ENCODE results near the gene IRF9. TPM values are rescaled to one million over a fixed set of nuclear protein-coding genes. Genes with fewer than 3 reads are reported as not detected.

Gene IRF9
- total and polyA plus RNA-seq, 2 donors from 2014 or later = 88.9 to 141 TPM

- peaks cover 0 to 22% (median 14%) of the 10 kb centered on the region in 3 donors for H3K4me1 ChIP-seq (ENCODE audit: control insufficient read depth in 2 of 3, insufficient read depth in 2 of 3, low read depth in 1 of 3, low read length in 3 of 3)
- H3K27me3 ChIP-seq (ENCODE audit: control insufficient read depth, insufficient read depth, low read length) = no peaks in the 10 kb centered on the region
- H3K36me3 ChIP-seq (ENCODE audit: control insufficient read depth in 2 of 3, insufficient read depth in 3 of 3, low read length in 3 of 3) = no peaks in the 10 kb centered on the region
- DNase-seq (no peak), FAIRE-seq (no peak)
- H3K9ac ChIP-seq (ENCODE audit: low read length in 3 of 3) = peak overlapping the region in 1 of 3 donors; percentile 5
- H3K27ac ChIP-seq (ENCODE audit: low read depth in 2 of 2, low read length in 2 of 2) = peak overlapping the region; percentile 32 to 90
- no peak for TF ChIP-seq CTCF (IDR thresholded peaks at IDR 0.05; ENCODE audit: borderline replicate concordance, extremely low read depth, insufficient read depth)
- H3K4me3 ChIP-seq (ENCODE audit: low read length in 3 of 3) = no peak overlapping the region
- H3K9me3 ChIP-seq (ENCODE audit: control insufficient read depth in 2 of 3, insufficient read depth in 1 of 3, low read length in 3 of 3) = no peaks in the 10 kb centered on the region
- intact Hi-C loops (cut with DNase I) = no loop called here
These were observed 29.5 kb upstream of the IRF9 start for GRCh38 chr14:24131549-24131966.

GRCh38 chr14:24132061-24132685 lies 28.9 kb upstream of the IRF9 start:
- DNase-seq (peak in 4 of 5 donors; percentile 14 to 87 (median 28)), FAIRE-seq (no peak)
- intact Hi-C loops (cut with DNase I) = no loop called here
- H3K9me3 ChIP-seq (ENCODE audit: control insufficient read depth in 2 of 3, insufficient read depth in 1 of 3, low read length in 3 of 3) = no peaks in the 10 kb centered on the region
- TF ChIP-seq CTCF (IDR thresholded peaks at IDR 0.05; ENCODE audit: borderline replicate concordance, extremely low read depth, insufficient read depth) = no peak
- H3K27ac ChIP-seq (ENCODE audit: low read depth in 2 of 2, low read length in 2 of 2) = peak overlapping the region; percentile 32 to 90
- no peak overlapping the region for H3K4me3 ChIP-seq (ENCODE audit: low read length in 3 of 3)
- peak overlapping the region in 1 of 3 donors; percentile 5 for H3K9ac ChIP-seq (ENCODE audit: low read length in 3 of 3)
- H3K36me3 ChIP-seq (ENCODE audit: control insufficient read depth in 2 of 3, insufficient read depth in 3 of 3, low read length in 3 of 3) = peaks cover 0 to under 1% (median 0%) of the 10 kb centered on the region in 3 donors
- H3K27me3 ChIP-seq (ENCODE audit: control insufficient read depth, insufficient read depth, low read length) = no peaks in the 10 kb centered on the region
- peaks cover 0 to 29% (median 21%) of the 10 kb centered on the region in 3 donors for H3K4me1 ChIP-seq (ENCODE audit: control insufficient read depth in 2 of 3, insufficient read depth in 2 of 3, low read depth in 1 of 3, low read length in 3 of 3)

- intact Hi-C loops (cut with DNase I) = no loop called here
- Histone ChIP-seq H3K27me3 (ENCODE audit: control insufficient read depth, insufficient read depth, low read length) (no peaks in the 10 kb centered on the region), H3K9ac (ENCODE audit: low read length in 3 of 3) (peak overlapping the region in 1 of 3 donors; percentile 12), H3K4me1 (ENCODE audit: control insufficient read depth in 2 of 3, insufficient read depth in 2 of 3, low read depth in 1 of 3, low read length in 3 of 3) (peaks cover 0 to 34% (median 25%) of the 10 kb centered on the region in 3 donors), H3K36me3 (ENCODE audit: control insufficient read depth in 2 of 3, insufficient read depth in 3 of 3, low read length in 3 of 3) (peaks cover 0 to 8% (median 4%) of the 10 kb centered on the region in 3 donors), H3K9me3 (ENCODE audit: control insufficient read depth in 2 of 3, insufficient read depth in 1 of 3, low read length in 3 of 3) (no peaks in the 10 kb centered on the region), H3K4me3 (ENCODE audit: low read length in 3 of 3) (no peak overlapping the region), H3K27ac (ENCODE audit: low read depth in 2 of 2, low read length in 2 of 2) (peak overlapping the region in 1 of 2 donors; percentile 90)
- no peak for DNase-seq
- no peak for TF ChIP-seq CTCF (IDR thresholded peaks at IDR 0.05; ENCODE audit: borderline replicate concordance, extremely low read depth, insufficient read depth)
- FAIRE-seq = no peak
These were observed 28.1 kb upstream of the IRF9 start for GRCh38 chr14:24132976-24133375.
